ENCODE measurements around the gene CACNA1G. TPM values are rescaled to one million over a fixed set of nuclear protein-coding genes. Genes with fewer than 3 reads are reported as not detected.

CACNA1G gene
- total RNA-seq, 1 donor from 2014 or later, result 1.1 TPM

- H3K27ac Mint-ChIP-seq (ENCODE audit: unreplicated experiment), result peak overlapping the region; percentile 48
- no peaks in the 10 kb centered on the region for H3K27me3 Mint-ChIP-seq (ENCODE audit: low read depth)
- no peaks in the 10 kb centered on the region for H3K9me3 Mint-ChIP-seq
- no peaks in the 10 kb centered on the region for H3K36me3 Mint-ChIP-seq (ENCODE audit: low read depth)
- no peak for DNase-seq (ENCODE audit: low read depth, low spot score)
- H3K4me1 Mint-ChIP-seq, result peaks cover 19% of the 10 kb centered on the region
- no peak for TF ChIP-seq CTCF (conservative IDR thresholded peaks at IDR 0.05)
- H3K4me3 Mint-ChIP-seq, result no peak overlapping the region
These were observed 23.6 kb downstream of the CACNA1G start for GRCh38 chr17:50584116-50584515.

GRCh38 chr17:50584749-50585148 lies 24.2 kb downstream of the CACNA1G start:
- peaks cover 25% of the 10 kb centered on the region for H3K4me1 Mint-ChIP-seq
- no peak overlapping the region for H3K27ac Mint-ChIP-seq (ENCODE audit: unreplicated experiment)
- DNase-seq (ENCODE audit: low read depth, low spot score), result no peak
- no peak overlapping the region for H3K4me3 Mint-ChIP-seq
- no peaks in the 10 kb centered on the region for H3K9me3 Mint-ChIP-seq
- TF ChIP-seq CTCF (conservative IDR thresholded peaks at IDR 0.05), result no peak
- H3K27me3 Mint-ChIP-seq (ENCODE audit: low read depth), result peaks cover 2% of the 10 kb centered on the region
- H3K36me3 Mint-ChIP-seq (ENCODE audit: low read depth), result no peaks in the 10 kb centered on the region

- TF ChIP-seq CTCF (conservative IDR thresholded peaks at IDR 0.05), result no peak
- peak overlapping the region; percentile 62 for H3K27ac Mint-ChIP-seq (ENCODE audit: unreplicated experiment)
These were observed 24.8 kb downstream of the CACNA1G start for GRCh38 chr17:50585346-50585745.

GRCh38 chr17:50585891-50586290 lies 25.4 kb downstream of the CACNA1G start:
- no peak overlapping the region for H3K27ac Mint-ChIP-seq (ENCODE audit: unreplicated experiment)
- H3K36me3 Mint-ChIP-seq (ENCODE audit: low read depth), result no peaks in the 10 kb centered on the region
- peaks cover 27% of the 10 kb centered on the region for H3K4me1 Mint-ChIP-seq
- H3K9me3 Mint-ChIP-seq, result no peaks in the 10 kb centered on the region
- peaks cover 2% of the 10 kb centered on the region for H3K27me3 Mint-ChIP-seq (ENCODE audit: low read depth)
- DNase-seq (ENCODE audit: low read depth, low spot score), result no peak
- H3K4me3 Mint-ChIP-seq, result no peak overlapping the region
- TF ChIP-seq CTCF (conservative IDR thresholded peaks at IDR 0.05), result no peak

More at GRCh38 chr17:50585346-50585745, 24.8 kb downstream of the CACNA1G start:
- H3K27me3 Mint-ChIP-seq (ENCODE audit: low read depth), result peaks cover 2% of the 10 kb centered on the region
- H3K9me3 Mint-ChIP-seq, result no peaks in the 10 kb centered on the region
- no peaks in the 10 kb centered on the region for H3K36me3 Mint-ChIP-seq (ENCODE audit: low read depth)
- no peak overlapping the region for H3K4me3 Mint-ChIP-seq
- DNase-seq (ENCODE audit: low read depth, low spot score), result no peak
- H3K4me1 Mint-ChIP-seq, result peaks cover 27% of the 10 kb centered on the region

GRCh38 chr17:50586421-50587247 lies 26.1 kb downstream of the CACNA1G start:
- no peaks in the 10 kb centered on the region for H3K36me3 Mint-ChIP-seq (ENCODE audit: low read depth)
- H3K9me3 Mint-ChIP-seq, result no peaks in the 10 kb centered on the region
- peaks cover 2% of the 10 kb centered on the region for H3K27me3 Mint-ChIP-seq (ENCODE audit: low read depth)
- peaks cover 27% of the 10 kb centered on the region for H3K4me1 Mint-ChIP-seq
- no peak overlapping the region for H3K27ac Mint-ChIP-seq (ENCODE audit: unreplicated experiment)
- no peak for TF ChIP-seq CTCF (conservative IDR thresholded peaks at IDR 0.05)
- H3K4me3 Mint-ChIP-seq, result no peak overlapping the region
- no peak for DNase-seq (ENCODE audit: low read depth, low spot score)
